NCI-H146 (cell line): Measurements from ENCODE around the gene JUND.

Experiments used
- DNase-seq: peaks from one replicate; lab custom pipeline; 2025; lab: John Stamatoyannopoulos, UW

JUND gene

DNA sequence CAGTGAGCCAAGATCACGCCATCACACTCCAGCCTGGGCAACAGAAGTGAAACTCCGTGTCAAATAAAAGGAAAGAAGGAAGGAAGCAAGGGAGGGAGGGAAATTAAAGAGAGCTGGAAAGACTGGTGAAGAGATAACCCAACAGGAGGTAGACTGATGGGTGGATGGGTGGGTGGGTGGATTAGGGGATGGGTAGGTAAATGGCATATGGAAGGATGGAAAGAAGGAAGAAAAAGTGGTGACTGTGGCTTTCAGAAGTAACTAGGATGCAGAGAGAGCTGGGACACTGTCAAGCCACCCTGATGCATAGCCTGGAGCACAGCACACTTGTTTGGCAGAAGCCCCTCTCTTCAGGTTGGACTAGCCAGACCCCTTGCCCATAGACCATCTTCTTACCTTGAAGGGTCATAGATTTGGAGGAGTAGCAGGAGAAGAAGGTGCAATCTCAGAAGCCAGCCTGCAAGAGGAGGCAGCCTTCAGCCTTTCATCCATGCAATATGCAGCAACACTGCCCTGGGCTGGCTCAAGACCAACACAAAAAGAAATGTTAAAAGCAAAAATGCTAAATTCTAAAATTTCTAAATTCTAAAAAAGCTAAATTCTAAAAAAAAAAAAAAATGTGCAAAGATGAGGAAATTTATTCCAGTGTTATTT is 12.2 kb downstream of the JUND start:
- no peak for DNase-seq

DNA sequence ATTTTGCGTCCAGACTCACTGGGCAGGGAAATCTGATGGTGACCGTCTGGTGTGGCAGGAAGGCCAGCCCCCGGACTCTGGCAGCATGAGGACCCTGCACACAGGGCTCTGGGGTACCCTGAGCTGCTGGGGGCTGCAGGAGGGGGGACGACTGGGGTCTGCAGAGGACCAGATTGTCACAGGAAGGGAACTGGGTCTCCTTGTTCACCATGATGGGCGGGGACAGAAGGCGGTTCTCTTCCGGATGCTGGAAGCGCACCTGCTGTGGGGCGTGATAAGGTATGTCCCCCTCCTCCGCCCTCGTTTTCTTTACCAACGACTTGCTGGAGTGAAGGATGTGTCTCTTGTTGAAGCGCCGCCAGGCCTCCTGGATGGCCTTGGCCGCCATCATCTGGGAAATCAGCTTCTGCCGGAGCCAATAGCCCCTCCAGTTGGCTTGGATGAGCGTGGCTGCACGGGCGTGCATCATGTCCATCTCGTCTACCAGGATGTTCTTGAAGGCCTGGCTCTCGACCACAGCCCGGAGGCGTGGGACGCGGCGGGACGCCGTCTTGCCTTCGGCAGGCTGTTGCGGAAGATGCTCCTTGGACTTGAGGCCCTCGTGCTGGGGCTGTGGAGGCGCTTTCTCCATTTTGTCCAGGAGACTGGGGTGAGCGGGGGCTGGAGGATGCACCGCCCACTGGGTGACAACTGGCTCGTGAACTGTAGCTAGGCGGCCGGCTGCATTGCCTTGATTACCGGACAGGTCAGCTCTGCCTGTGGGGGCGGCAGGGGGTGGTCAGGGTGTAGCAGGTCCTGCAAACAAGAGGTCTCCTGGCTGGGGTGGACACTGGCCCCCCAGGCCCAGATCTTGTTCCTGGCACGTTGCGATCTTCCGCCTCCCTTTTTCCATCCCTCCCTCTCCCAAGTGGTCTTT is 14.4 kb downstream of the JUND start:
- no peak for DNase-seq

DNA sequence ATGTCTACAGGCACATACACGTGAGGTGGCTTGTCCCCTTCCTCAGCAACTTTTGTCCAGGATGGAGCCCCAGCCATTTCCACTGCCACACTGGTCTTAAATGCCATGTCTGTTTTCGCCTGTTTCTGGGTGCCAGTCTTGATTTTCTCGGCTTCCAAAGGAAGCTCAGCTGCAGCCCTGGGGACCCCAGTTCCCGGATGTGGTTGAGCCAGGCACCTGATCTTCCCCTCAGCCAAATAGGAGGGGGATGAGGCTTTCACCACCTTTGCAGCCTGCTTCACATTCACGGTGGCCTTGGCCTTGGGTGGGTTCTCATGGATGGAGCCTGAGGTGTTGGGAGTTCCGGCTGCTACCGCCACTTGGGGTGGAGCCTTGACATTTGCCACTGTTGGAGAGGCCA is 15.8 kb downstream of the JUND start:
- no peak for DNase-seq

DNA sequence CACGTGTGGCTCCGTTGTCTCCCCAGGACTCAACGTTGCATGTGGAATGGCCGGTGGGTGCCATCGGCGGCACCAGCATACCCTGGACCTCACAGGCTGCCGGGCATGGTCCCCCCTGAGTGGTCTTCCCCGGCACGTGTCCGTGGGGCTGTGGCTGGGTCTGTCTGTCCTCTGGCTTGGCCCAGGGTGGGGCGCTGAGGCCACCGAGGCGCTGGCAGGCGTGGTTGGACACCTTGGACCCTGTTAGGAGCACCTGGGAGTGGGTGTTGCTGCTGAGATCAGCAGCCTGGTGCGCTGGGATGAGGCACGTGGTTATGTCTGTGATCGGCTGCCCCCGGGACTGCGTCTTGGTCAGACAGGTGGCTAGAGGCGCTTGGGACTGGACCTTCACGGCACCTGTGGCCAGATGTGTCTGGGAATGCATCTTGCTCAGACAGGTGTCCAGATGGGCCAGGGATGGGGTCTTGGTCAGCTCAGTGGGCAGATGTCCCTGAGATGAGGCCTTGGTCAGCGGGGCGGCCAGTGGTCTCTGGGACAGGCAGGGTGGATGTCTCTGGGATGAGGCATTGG is 16.4 kb downstream of the JUND start:
- no peak for DNase-seq

DNA sequence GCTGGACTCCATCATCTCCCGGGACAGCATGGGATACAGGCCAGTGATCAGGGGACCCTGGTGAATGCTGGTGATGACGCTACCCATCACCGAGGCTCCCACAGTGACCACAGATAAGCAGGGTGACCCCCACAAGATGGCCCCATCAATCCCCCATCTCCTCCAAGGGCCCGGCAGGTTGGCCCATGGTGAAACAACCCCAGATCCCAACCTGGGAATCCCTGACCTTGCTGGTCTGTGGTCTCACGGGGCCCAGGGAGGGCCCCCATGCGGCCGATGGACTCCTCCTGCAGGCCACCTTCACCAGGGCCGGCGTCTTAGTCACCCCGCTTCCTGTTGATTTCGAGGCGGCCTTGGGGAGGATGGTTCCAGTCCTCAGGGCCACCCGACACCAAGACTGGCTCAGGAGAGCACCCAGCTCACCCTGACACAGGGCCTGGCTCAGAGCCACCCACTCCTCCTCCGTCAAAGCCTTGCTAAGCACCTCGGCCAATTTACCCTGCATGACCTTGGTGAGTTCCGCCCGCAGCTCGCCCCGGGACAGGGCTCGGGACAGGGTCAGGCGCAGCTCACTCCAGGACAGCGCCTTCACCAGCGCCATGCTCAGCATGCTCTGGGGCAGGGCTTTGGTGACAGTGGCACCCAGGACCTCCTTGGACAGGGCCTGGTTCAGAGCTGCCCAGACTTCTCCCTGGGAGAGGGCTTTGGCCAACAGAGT is 17.1 kb downstream of the JUND start:
- DNase-seq, result no peak

DNA sequence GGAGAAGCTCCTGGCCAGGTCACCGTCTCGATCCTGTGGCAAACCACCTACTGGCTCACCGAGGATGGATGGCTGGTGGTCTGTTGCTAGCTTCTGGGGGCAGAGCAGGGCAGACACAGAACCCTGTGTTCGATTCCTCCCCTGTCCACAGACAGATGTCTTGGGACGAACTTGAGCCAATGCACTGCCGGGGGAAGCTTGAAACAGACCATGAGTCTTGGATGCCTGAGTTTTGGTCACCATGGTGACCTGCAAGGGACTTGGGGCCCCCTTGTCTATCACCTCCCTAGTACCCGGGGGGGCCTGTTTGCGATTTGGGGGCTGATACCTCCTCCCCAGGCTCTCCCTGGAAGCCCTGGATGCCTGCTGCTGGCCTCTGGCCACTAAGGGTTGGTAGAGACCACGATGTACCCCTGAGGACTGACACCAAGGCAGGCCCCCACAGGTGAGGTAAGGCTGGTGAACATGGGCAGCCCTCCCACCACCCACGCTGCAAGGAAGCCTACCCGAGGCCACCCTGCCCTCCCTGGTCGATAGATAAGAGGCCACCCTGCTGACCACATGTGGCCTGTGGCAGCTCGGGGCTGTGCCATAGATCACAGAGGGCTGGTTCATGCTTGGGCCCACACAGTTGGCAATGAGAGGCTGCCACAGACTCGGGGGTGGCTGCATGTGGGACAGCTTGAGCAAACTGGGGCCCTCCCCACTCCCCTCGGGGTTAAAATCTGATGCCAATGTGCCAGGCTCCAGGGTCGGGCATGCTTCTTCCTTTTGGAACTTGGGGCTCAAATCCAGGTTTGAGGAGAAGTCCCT is 17.9 kb downstream of the JUND start:
- DNase-seq, result no peak

DNA sequence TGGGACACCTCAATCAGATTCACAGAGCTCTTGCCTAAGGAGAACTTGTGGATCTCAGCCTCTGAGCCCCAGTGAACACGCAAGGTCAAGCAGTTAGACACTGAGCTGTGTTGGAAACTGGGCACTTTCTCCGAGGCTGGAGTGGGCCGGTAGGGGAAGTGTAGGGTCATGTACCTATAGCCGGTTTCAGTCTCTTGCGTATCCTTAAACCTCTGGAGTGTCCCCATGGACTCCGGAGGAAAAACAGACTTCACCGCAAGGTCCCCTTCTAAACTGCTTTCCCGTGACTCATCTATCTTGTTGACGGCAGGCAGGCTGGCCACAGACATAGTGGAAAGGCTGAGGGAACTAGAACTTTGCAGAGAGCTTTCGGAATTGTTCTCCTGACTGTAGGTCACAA is 18.5 kb downstream of the JUND start:
- DNase-seq, result no peak

DNA sequence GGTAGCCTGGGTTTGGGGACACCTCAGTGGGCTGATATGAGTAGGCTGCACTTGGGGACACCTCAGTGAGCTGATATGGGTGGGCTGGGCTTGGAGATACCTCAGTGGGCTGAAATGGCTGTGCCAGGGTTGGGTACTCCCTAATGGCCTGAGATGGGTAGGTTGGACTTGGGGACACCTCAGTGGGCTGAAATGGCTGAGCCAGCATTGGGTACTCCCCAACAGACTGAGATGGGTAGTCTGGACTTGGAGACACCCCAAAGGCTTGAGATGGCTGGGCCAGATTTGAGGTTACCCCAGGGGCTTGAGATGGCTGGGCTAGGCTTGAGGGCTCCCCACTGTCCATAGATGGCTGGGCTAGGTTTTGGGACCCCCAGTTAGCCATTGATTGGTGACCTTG is 19.3 kb downstream of the JUND start:
- DNase-seq, result no peak

DNA sequence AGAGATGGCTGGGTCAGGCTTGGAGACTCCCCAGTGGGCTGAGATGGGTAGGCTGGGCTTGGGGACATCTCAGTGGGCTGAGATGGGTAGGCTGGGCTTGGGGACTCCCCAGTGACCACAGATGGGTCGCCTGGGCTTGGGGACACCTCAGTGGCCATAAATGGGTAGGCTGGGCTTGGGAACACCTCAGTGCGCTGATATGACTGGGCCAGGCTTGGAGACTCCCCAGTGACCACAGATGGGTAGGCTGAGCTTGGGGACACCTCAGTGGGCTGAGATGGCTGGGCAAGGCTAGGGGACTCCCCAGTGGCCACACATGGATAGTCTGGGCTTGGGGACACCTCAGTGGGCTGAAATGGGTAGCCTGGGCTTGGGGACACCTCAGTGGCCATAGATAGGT is 19.9 kb downstream of the JUND start:
- DNase-seq, result no peak

DNA sequence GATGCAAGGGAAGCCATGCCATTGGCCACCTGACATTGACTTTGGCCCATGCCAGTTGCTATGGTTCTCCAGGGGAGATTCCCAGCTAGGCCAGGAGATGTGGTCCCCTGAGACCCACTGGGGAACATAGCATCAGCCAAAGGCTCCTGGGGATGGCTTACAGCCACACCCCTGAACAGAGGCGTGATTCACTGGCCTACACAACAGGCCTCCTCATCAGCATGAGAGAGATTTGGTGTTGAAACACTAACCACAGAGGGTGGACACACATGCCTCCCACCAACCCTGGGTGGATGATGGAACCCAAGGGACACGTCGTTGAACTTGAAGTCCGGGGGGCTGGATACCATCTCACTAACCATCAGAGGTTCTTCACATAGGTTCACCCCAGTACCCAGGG is 21.5 kb downstream of the JUND start:
- no peak for DNase-seq

DNA sequence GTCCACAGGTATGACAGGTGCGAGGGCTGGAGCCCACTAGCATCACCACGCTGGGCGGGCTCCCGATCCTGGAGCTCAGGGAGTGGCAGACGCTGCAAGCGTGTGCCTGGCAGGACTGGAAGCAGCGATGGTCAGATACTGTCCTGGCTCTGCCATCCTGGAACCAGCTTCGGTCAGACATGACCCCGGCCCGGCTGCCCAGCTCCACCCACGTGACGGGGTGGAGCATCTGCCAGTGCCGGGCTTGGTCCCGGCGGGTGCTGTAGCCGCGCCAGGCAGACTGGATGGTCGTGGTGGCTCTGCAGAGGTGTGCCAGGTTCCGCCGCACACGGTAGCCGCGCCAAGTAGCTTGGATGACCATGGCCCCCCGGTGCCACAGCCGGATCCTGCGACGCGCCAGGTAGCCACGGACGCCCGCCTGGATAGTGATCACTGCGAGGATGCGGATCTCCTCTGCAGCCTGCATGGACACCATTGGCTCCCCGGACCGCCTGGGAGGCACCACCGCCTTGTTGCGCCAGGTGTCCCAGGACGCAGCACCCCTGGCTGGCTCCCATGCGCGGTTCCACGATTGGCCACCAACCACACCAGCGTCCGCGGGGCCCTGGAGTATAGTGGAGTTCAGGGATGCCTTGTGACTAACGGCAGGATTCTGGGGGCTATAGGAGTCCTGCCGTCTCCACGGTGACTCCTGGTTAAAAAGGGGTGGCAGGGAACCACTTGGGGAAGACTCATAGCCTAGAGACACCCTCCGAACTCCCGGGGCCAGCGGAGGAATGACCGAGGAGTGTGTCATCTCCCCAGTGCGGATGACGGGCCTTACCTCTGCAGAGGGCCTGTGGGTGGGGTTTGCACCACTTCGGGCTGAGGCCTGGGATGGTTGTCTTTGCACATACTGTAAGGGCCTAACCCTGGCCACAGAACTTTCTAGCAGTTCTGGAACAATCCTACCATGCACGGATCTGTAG is 23.6 kb downstream of the JUND start:
- no peak for DNase-seq

DNA sequence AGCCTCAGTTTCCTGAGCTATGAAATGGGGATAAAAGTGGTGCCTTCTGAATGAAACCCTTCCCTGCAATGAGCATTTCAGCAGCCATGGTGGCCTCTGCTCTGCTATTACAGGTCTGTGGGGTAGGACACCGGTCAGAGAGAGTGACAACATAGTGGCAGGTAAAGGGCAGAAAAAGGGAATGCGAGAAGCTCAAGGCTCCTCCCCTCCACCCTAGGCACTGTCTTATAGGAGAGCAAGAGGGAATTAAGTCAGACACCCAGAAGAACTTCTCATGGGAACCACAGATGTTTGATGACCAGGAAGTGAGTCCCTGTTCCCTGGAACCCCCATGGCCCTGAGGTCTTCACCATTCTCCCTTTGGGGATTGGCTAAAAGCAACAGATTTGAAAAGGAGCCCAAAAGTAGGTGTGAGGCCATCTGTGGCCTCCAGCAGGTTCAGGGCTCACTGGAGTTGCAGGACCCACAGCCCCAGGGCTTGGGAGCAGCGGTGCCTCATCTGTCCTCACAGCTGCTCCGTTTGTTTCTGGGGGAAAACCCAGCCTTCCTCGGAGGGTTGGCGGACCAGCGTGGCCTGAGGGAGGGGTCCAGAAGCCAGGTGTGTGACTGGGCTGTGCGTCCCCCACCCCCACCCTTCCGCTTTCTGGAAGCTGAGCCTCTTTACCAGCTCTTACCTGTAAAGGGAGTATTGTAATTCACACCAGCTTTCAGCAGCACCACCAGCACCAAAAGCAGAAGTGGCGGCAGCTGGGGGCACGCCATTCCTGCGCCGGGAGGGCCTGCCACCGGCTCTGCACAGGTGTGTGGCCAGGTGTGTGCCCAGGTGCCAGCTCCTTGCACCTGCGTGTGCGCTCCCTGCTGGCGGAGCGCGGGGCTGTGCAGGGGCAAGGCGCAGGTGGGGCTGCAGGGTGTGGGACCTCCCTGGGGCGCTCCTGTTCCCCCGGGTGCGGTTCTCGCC is 26.6 kb downstream of the JUND start:
- DNase-seq, result peak; percentile 86

DNA sequence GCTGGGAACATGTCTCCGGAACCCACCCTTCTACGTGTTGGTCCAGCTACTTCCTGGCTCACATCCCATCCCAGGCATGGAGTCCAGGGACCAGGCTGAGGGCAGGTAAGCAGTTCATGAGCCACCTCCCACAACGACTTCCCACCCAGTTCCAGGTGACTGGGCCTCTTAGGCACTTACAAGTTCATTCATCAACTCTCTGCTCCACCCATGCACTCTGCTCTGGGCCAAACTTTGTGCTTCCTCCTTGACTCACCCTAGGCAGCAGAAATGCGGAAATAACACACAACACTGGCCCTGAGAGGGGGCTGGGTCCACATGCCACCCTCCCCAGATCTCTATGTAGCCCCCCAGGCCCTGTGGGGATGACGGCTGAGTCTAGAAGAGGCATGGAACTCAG is 27.7 kb downstream of the JUND start:
- DNase-seq, result no peak

DNA sequence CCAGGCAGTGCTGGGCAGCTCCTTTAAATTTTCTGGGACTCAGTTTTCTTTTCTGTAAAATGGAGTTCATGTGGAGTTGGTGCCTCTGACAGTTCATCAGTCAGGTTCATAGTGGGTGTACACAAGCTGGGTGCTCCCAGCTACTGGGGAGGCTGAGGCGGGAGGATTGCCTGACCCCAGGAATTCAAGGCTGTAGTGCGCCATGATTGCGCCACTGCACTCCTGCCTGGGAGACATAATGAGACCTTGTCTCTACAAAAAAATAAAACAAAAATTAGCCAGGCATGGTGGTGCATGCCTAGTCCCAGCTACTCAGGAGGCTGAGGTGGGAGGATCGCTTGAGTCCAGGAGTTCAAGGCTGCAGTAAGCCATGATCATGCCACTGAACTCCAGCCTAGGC is 28.3 kb downstream of the JUND start:
- DNase-seq, result no peak

DNA sequence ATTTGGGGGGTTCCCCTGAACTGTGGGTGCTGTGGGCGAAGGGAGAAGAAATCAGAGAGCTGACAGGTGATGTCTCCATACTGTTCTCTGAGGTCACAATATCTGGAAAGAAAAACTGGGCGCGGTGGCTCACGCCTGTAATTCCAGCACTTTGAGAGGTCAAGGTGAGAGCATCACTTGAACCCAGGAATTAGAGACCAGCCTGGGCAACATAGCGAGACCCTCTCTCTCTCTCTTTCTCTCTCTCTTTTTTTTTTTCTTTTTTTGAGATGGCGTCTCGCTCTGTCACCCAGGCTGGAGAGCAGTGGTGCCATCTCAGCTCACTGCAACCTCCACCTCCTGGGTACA is 29.1 kb downstream of the JUND start:
- no peak for DNase-seq

DNA sequence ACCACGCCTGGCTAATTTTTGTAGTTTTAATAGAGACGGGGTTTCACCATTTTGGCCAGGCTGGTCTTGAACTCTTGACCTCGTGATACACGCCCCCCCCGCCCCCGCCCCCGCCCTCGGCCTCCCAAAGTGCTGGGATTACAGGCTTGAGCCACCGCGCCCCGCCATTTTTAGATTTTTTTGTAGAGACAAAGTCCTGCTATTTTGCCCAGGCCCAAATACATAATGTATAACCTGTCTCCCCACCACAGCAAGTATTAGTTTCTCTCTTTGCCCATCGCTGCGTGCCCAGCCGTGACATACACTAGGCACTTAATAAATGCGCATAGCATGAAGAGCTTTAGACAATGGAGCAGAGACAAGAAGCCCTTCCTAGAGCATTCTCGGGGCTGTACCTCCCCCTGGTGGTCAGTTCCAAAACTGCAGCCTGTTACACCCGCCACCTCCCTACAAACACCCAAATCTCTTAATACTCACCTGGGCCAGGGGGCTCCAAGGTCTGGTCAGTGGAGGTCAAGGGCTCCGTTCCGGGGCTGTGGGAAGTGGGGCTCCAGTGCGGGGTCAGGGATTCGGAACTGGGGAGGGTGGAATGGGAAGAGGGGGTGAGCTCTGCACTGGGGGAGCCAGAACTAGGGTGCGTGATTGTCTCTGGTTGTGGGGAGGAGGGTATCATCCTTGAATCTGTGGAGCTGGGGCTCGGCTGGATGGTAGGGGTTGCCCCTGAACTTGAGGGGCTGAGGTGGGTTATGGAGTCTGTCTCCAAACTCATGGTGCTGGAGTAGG is 29.6 kb downstream of the JUND start:
- DNase-seq, result peak; percentile 76

DNA sequence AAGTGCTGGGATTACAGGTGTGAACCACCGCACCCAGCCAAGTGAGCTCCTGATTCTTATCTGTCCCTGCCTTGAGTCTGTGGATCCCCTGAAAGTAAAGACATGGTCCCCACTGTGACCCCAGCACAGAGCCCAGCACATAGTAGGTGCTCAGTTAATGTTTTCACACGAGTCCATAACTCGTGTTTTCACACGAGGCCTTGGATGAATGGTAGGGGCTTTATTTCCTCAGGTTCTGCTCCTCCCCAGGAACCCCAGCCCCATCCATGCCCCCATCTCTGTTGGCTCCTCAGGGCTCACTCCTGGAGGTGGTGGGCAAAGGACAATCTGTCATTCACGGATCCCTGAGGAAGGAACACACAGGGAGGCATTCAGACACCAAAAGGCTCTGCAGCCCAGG is 31.6 kb downstream of the JUND start:
- no peak for DNase-seq

DNA sequence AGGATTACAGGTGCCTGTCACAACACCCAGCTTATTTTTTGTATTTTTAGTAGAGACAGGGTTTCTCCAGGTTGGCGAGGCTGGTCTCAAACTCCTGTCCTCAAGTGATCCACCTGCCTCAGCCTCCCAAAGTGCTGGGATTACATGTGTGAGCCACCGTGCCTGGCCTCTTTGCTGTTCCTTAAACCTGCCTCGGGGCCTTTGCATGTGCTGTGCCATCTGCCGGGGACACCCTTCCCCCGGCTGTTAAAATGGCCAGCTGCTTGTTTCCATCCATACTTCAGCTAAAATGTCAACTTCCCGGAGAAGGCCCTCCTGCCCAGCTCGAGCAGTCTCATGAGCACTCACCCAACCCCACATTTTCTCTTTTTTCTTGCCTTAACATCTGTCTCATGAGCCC is 36.1 kb downstream of the JUND start:
- DNase-seq, result no peak

DNA sequence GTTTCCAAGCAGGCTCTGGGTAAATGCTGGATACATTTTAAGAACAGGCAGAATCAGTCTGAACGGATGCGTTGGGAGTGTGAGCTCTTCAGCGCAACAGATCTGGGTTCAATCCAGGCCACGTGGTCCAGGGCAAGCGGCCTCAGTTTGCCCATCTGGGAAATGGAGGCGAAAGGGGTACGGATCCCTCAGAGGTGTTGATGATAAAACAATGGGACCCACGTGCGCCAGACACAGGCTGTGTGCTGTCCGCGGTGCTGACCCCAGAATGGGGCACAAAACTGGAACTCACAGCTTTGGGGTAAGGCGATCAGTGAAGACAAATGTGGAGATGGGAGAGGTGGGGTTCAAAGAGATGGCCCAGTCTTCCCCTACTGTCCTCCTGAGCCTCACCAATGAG is 42.1 kb downstream of the JUND start:
- DNase-seq, result no peak
